ENCODE measurements around the gene GOPC.

DNA sequence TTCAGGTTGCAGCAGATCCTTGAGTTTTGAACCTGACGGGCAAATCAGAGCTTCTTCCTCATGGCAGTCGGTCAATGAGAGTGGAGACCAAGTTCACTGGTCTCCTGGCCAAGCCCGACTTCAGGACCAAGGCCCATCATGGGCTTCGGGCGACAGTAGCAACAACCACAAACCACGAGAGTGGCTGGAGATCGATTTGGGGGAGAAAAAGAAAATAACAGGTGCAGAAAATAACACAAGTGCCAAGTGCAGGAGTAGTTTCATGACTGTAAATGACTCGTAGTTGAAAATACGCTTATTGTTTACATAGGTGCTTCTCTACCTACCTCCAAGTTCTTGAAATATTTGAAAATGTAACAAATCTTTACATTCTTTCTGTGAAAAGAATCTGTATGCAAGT lies 63.7 kb downstream of the GOPC start:
- no peak for TF ChIP-seq POLR2A (IDR thresholded peaks at IDR 0.05)
- TF ChIP-seq, protein P1, sequence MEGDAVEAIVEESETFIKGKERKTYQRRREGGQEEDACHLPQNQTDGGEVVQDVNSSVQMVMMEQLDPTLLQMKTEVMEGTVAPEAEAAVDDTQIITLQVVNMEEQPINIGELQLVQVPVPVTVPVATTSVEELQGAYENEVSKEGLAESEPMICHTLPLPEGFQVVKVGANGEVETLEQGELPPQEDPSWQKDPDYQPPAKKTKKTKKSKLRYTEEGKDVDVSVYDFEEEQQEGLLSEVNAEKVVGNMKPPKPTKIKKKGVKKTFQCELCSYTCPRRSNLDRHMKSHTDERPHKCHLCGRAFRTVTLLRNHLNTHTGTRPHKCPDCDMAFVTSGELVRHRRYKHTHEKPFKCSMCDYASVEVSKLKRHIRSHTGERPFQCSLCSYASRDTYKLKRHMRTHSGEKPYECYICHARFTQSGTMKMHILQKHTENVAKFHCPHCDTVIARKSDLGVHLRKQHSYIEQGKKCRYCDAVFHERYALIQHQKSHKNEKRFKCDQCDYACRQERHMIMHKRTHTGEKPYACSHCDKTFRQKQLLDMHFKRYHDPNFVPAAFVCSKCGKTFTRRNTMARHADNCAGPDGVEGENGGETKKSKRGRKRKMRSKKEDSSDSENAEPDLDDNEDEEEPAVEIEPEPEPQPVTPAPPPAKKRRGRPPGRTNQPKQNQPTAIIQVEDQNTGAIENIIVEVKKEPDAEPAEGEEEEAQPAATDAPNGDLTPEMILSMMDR (IDR thresholded peaks at IDR 0.05), result no peak
